Lung (tissue), 12 donors: Measurements from ENCODE around the gene ANKRD34B. TPM values are rescaled to one million over a fixed set of nuclear protein-coding genes. Genes with fewer than 3 reads are reported as not detected.

Source experiments
- ATAC-seq: fragments of 200-7000 bp; cut with Tn5 transposase; one replicate; pipeline ENCODE4 v1.9.1; 2020; ENCODE audit warnings: moderate number of reproducible peaks; ENCODE audit not compliant: insufficient read depth, low FRiP score
- DNase-seq, 3 donors: peaks; one replicate each; pipeline ENCODE4 v3.0.0-alpha.2; 2013 to 2017
- H3K27ac ChIP-seq, 2 donors: one replicate each; pipeline ENCODE4 v1.5.1; 2013; ENCODE audit warnings: mild to moderate bottlenecking in 2 of 2, moderate library complexity in 2 of 2, control low read depth in 1 of 2, inconsistent platforms in 1 of 2, low read depth in 1 of 2, low read length in 1 of 2
- H3K27me3 ChIP-seq, 3 donors: one replicate each; pipeline ENCODE4 v1.5.1; 2013; ENCODE audit warnings: low read length in 2 of 3; ENCODE audit not compliant: control insufficient read depth in 3 of 3, insufficient read depth in 3 of 3
- H3K36me3 ChIP-seq, 4 donors: one replicate each; pipeline ENCODE4 v1.5.1; 2013; ENCODE audit warnings: low read length in 4 of 4, mild to moderate bottlenecking in 1 of 4, moderate library complexity in 1 of 4; ENCODE audit not compliant: control insufficient read depth in 4 of 4, insufficient read depth in 4 of 4
- H3K4me1 ChIP-seq, 5 donors: one replicate each; pipeline ENCODE4 v1.5.1; 2013; ENCODE audit warnings: low read length in 5 of 5, mild to moderate bottlenecking in 2 of 5, moderate library complexity in 1 of 5; ENCODE audit not compliant: control insufficient read depth in 5 of 5, insufficient read depth in 5 of 5
- H3K4me3 ChIP-seq: one replicate; pipeline ENCODE4 v1.5.1; 2013; ENCODE audit warnings: mild to moderate bottlenecking, control low read depth, moderate library complexity
- H3K9ac ChIP-seq, 2 donors: one replicate each; pipeline ENCODE4 v1.5.1; 2013; ENCODE audit warnings: low read length in 2 of 2, control low read depth in 1 of 2; ENCODE audit not compliant: insufficient read depth in 1 of 2
- H3K9me3 ChIP-seq, 4 donors: one replicate each; pipeline ENCODE4 v1.5.1; 2013; ENCODE audit warnings: low read length in 3 of 4, mild to moderate bottlenecking in 1 of 4, moderate library complexity in 1 of 4; ENCODE audit not compliant: control insufficient read depth in 4 of 4, insufficient read depth in 3 of 4
- WGBS, 2 donors: extraction: QIAGEN DNeasy Blood & Tissue Kit; methylation state at CpG; one replicate each; pipeline ENCODE4 v1.1.7; 2013; 5-methylcytosine and 5-hydroxymethylcytosine counted together
- polyA plus RNA-seq, 2 donors: library from polyadenylated mRNA; stranded (reverse); fragments of 200-250 nt; gene quantifications; one replicate each; pipeline ENCODE4 v1.2.1, GENCODE V29; 2013
- total RNA-seq, 2 donors: library from RNA; depleted of rRNA in 1 of 2; stranded (reverse); fragments of >200 nt in 1 of 2; gene quantifications; one replicate each; pipeline ENCODE4 v1.2.1, GENCODE V29; 2014 to 2021
- TF ChIP-seq, protein P1 (sequence below): IDR thresholded peaks from 2 replicates; pipeline ENCODE4 v1.5.1; 2012; ENCODE audit warnings: mild to moderate bottlenecking; ENCODE audit errors: control extremely low read depth, extremely low read depth
- donor health status: control.
- donor health status: control.
- donor health status: Bipolar disorder and iron deficiency.
- donor health status: healthy.
- donor health status: DM: yes; HTN: yes; CAD: no.

The ANKRD34B gene
- total and polyA plus RNA-seq, 4 donors: 0.13 to 0.34 TPM; not detected in 2

DNA sequence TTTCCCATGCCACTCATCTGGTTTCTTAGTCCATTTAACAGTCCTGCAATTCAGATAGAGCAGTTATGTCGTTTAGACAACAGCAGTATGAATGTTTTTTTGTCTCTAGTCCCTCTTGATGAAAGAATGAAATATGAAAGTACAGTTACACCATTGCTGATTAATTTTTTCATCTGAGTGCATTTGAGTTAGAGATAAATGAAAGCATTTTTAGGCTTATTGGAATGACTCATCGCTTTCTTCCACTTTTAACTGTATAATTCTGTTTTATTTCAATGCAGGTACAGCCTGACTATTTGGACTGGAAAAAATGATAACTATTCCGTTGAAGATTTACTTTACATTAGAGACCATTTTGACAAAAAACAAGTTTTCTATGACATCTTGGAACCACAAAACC is 28.7 kb downstream of the ANKRD34B start:
- DNase-seq: no peak
- H3K9me3 ChIP-seq: no peaks in the 10 kb centered on the region
- peaks cover 0 to 5% (median 0%) of the 10 kb centered on the region in 5 donors for H3K4me1 ChIP-seq
- 78 to 89% methylated on average over 3 of the region's 3 CpGs for WGBS, 2 donors
- no peak overlapping the region for H3K4me3 ChIP-seq
- no peaks in the 10 kb centered on the region for H3K27me3 ChIP-seq
- TF ChIP-seq, protein P1, sequence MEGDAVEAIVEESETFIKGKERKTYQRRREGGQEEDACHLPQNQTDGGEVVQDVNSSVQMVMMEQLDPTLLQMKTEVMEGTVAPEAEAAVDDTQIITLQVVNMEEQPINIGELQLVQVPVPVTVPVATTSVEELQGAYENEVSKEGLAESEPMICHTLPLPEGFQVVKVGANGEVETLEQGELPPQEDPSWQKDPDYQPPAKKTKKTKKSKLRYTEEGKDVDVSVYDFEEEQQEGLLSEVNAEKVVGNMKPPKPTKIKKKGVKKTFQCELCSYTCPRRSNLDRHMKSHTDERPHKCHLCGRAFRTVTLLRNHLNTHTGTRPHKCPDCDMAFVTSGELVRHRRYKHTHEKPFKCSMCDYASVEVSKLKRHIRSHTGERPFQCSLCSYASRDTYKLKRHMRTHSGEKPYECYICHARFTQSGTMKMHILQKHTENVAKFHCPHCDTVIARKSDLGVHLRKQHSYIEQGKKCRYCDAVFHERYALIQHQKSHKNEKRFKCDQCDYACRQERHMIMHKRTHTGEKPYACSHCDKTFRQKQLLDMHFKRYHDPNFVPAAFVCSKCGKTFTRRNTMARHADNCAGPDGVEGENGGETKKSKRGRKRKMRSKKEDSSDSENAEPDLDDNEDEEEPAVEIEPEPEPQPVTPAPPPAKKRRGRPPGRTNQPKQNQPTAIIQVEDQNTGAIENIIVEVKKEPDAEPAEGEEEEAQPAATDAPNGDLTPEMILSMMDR: no peak
- no peak overlapping the region for H3K27ac ChIP-seq
- no peaks in the 10 kb centered on the region for H3K36me3 ChIP-seq
- no peak overlapping the region for H3K9ac ChIP-seq
- ATAC-seq: no peak

DNA sequence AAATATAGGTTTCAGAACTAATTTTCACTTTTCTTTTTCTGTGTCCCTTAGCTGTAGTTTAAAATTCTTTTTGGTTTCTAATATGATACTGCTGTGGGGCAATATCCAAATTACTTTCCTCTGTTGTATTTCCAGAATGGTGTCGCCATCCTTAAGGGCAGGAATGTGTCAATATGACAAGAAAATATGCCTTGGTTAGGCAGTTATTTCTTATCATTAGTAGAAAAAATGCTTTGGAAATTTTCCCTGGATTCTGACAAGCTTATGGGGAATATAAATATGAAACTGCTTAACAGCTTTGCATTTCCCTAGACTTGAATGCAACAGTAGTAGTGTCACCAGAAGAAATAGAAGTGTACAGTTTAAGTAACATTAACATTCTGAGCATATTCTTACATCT is 29.4 kb downstream of the ANKRD34B start:
- Histone ChIP-seq H3K4me3 (no peak overlapping the region), H3K27me3 (no peaks in the 10 kb centered on the region), H3K4me1 (peaks cover 0 to 5% (median 0%) of the 10 kb centered on the region in 5 donors), H3K9me3 (no peaks in the 10 kb centered on the region), H3K27ac (no peak overlapping the region), H3K9ac (no peak overlapping the region), H3K36me3 (no peaks in the 10 kb centered on the region)
- DNase-seq (peak in 2 of 3 donors; percentile 22 to 25), ATAC-seq (no peak)
- TF ChIP-seq, protein P1: no peak
- WGBS, 2 donors: 78 to 85% methylated on average over 1 of the region's 1 CpG

DNA sequence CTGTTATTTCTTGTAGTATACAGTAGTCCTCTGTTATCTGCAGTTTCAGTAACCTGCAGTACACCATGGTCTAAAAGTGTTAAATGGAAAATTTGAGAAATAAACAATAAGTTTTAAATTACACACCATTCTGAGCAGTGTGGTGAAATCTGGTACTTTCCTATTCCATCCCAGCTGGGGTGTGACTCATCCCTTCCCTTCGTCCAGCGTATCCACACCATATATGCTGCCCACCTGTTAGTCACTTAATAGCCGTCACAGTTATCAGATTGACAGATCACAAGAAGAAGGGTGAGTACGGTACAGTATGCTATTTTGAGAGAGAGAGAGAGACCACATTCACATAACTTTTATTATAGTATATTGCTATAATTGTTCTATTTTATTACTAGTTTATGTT is 53.3 kb downstream of the ANKRD34B start:
- DNase-seq (no peak), ATAC-seq (no peak)
- no peak overlapping the region for H3K9ac ChIP-seq
- peaks cover 0 to 2% (median 0%) of the 10 kb centered on the region in 4 donors for H3K36me3 ChIP-seq
- TF ChIP-seq, protein P1: no peak
- H3K4me1 ChIP-seq: no peaks in the 10 kb centered on the region
- no peaks in the 10 kb centered on the region for H3K27me3 ChIP-seq
- no peaks in the 10 kb centered on the region for H3K9me3 ChIP-seq
- no peak overlapping the region for H3K27ac ChIP-seq
- H3K4me3 ChIP-seq: no peak overlapping the region
- 87 to 94% methylated on average over 4 of the region's 4 CpGs for WGBS, 2 donors

DNA sequence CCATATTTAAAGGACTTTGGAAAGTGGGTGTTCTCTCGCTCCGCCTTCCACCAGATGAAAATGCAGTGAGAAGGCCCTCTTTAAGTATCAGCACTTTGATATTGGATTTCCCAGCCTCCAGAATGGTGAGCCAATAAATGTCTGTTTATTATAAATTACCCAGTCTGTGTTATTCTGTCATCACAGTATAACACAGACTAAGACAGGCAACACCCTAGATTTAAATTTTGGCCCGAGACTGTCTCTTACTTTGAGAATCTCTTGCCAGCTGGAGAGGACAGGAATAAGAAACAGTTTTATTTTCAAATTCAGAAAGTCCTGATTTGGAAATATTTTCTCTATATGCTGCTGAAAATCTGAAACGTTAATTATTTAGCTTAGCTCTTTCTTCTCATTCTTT is 60.7 kb downstream of the ANKRD34B start:
- ATAC-seq (no peak), DNase-seq (no peak)
- Histone ChIP-seq H3K4me3 (no peak overlapping the region), H3K4me1 (peaks cover 0 to 1% (median 0%) of the 10 kb centered on the region in 5 donors), H3K9me3 (no peaks in the 10 kb centered on the region), H3K27ac (no peak overlapping the region), H3K9ac (no peak overlapping the region), H3K36me3 (peaks cover 0 to 2% (median 0%) of the 10 kb centered on the region in 4 donors), H3K27me3 (no peaks in the 10 kb centered on the region)
- 86 to 90% methylated on average over 4 of the region's 4 CpGs for WGBS, 2 donors
- TF ChIP-seq, protein P1: no peak
